Pancreas (tissue), 10 donors: ENCODE measurements around the gene PDZD2. TPM values are rescaled to one million over a fixed set of nuclear protein-coding genes. Genes with fewer than 3 reads are reported as not detected.

Source experiments
- ATAC-seq, 4 donors: fragments of 200-7000 bp; cut with Tn5 transposase; one replicate each; pipeline versions ENCODE4 v1.8.0 to v1.9.1; 2020; ENCODE audit warnings: mild to moderate bottlenecking in 4 of 4, moderate library complexity in 4 of 4
- DNase-seq, 6 donors: peaks; one replicate each; pipeline ENCODE4 v3.0.0-alpha.2; 2020
- FAIRE-seq: peaks from 2 replicates; lab custom pipeline; 2012; peaks lifted over from hg19 to GRCh38; lab: Jason Lieb, UNC
- H3K27ac ChIP-seq, 4 donors: fragments of 200-600 bp; sonication (generic); 1 replicate in 3 of 4; 2 replicates in 1 of 4; pipeline versions ENCODE4 v1.5.0 to v1.8.0; 2020
- H3K27me3 ChIP-seq, 4 donors: fragments of 200-600 bp; one replicate each; pipeline ENCODE4 v1.8.0; 2021
- H3K36me3 ChIP-seq, 3 donors: fragments of 200-600 bp; sonication (generic) in 1 of 3; one replicate each; pipeline versions ENCODE4 v1.5.0 to v1.8.0; 2020 to 2021
- H3K4me1 ChIP-seq, 3 donors: fragments of 200-600 bp; one replicate each; pipeline ENCODE4 v1.8.0; 2021
- H3K4me3 ChIP-seq, 4 donors: fragments of 200-600 bp; sonication (generic) in 2 of 4; one replicate each; pipeline versions ENCODE4 v1.5.0 to v1.8.0; 2020 to 2021
- H3K9me3 ChIP-seq, 4 donors: fragments of 200-600 bp; one replicate each; pipeline ENCODE4 v1.8.0; 2021
- WGBS, 2 donors: extraction: QIAGEN DNeasy Blood & Tissue Kit; methylation state at CpG; one replicate each; pipeline ENCODE4 v1.1.7; 2013; 5-methylcytosine and 5-hydroxymethylcytosine counted together
- intact Hi-C, 3 donors: fragments of 100-400 bp; cut with DNase I; formaldehyde crosslinking; loops; one replicate each; pipeline versions ENCODE4 v1.11.1 to v1.14.2; 2022
- polyA plus RNA-seq, 2 donors: library from polyadenylated mRNA; stranded (reverse); fragments of 200-250 nt; gene quantifications; one replicate each; pipeline ENCODE4 v1.2.3, GENCODE V29; 2013
- total RNA-seq, 6 donors: library from RNA; stranded (reverse); fragmentation: NEBNext Ultra II Directional in 4 of 6; extraction: Animal tissue kit (Norgen Biotek cat#: 25700) in 4 of 6; gene quantifications; one replicate each; pipeline versions ENCODE4 v1.2.1 to v1.2.4, GENCODE V29; 2021 to 2023
- TF ChIP-seq, protein P1 (sequence below), 4 donors: fragments of 200-600 bp; sonication (generic) in 3 of 4; IDR thresholded peaks; one replicate each; pipeline versions ENCODE4 v1.5.0 to v1.8.0; 2021; ENCODE audit warnings: antibody characterized with exemption in 4 of 4
- donor health status: healthy with polysubstance abuse.
- donor health status: DM: no; HTN: no; CAD: no; lungs with moderate emphysema.
- donor health status: DM: no; HTN: no; CAD: no.
- donor health status: control.
- donor health status: control.
- donor health status: Bipolar disorder and iron deficiency.
- donor health status: DM: yes; HTN: yes; CAD: no.
- donor health status: DM: no; HTN: no; CAD: no.
- donor health status: DM: no; HTN: no; CAD: no.
- donor health status: DM: yes; HTN: yes; CAD: no.

PDZD2 gene
- total and polyA plus RNA-seq, 8 donors, result 1.4 to 4.5 (median 3.3) TPM

- H3K4me1 ChIP-seq, result no peaks in the 10 kb centered on the region
- DNase-seq (no peak), FAIRE-seq (no peak), ATAC-seq (no peak)
- no peaks in the 10 kb centered on the region for H3K27me3 ChIP-seq
- H3K27ac ChIP-seq, result no peak overlapping the region
- H3K36me3 ChIP-seq, result no peaks in the 10 kb centered on the region
- 33 to 36% methylated on average over 1 of the region's 1 CpG for WGBS, 2 donors
- intact Hi-C loops, result no loop called here
- TF ChIP-seq, protein P1, sequence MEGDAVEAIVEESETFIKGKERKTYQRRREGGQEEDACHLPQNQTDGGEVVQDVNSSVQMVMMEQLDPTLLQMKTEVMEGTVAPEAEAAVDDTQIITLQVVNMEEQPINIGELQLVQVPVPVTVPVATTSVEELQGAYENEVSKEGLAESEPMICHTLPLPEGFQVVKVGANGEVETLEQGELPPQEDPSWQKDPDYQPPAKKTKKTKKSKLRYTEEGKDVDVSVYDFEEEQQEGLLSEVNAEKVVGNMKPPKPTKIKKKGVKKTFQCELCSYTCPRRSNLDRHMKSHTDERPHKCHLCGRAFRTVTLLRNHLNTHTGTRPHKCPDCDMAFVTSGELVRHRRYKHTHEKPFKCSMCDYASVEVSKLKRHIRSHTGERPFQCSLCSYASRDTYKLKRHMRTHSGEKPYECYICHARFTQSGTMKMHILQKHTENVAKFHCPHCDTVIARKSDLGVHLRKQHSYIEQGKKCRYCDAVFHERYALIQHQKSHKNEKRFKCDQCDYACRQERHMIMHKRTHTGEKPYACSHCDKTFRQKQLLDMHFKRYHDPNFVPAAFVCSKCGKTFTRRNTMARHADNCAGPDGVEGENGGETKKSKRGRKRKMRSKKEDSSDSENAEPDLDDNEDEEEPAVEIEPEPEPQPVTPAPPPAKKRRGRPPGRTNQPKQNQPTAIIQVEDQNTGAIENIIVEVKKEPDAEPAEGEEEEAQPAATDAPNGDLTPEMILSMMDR (IDR thresholded peaks at IDR 0.05), result no peak
- no peaks in the 10 kb centered on the region for H3K9me3 ChIP-seq
- no peak overlapping the region for H3K4me3 ChIP-seq
These were observed 102.6 kb downstream of the PDZD2 start for GRCh38 chr5:31741496-31741895.

GRCh38 chr5:31743678-31744077, 104.7 kb downstream of the PDZD2 start:
- Histone ChIP-seq H3K4me1 (no peaks in the 10 kb centered on the region), H3K4me3 (no peak overlapping the region), H3K36me3 (no peaks in the 10 kb centered on the region), H3K27me3 (no peaks in the 10 kb centered on the region), H3K9me3 (no peaks in the 10 kb centered on the region), H3K27ac (no peak overlapping the region)
- 54 to 65% methylated on average over 3 of the region's 3 CpGs for WGBS, 2 donors
- intact Hi-C loops, result no loop called here
- FAIRE-seq (no peak), DNase-seq (no peak), ATAC-seq (no peak)
- TF ChIP-seq, protein P1 (IDR thresholded peaks at IDR 0.05), result no peak

DNA sequence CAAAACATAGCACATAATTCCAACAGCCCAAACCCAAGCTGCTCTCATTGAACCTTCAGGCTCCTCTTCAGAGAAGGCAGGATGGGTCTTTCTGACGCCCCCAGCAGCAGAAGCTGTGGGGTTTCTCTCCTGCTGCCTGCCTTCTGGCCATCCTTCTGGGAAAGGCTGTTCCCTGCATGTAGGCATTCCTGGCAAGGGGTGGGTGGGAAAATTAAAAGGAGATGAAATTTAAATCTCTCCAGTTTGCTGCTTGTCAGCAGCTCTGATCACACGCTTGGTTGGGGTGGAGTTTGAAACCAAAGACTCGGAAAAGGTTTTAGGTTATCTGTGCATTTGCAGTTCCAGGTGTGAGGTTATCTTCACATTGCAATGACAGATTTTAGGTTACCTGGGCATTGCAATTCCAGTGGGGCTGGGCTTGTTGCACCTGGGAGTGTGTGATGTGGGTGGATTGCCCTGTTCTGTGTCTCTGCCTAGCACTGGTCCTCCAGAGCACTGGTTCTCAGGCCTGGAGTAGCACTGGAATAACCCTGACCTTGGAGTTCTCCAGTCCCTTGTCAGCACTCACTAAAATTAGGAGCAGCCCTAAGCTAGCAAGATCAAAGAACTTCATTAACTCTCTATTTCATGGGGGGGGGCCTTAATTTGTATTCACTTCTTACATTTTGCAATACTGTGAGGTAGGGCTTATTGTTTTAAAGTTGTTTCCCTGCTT, 109.7 kb downstream of the PDZD2 start:
- Histone ChIP-seq H3K27me3 (no peaks in the 10 kb centered on the region), H3K27ac (no peak overlapping the region), H3K4me1 (no peaks in the 10 kb centered on the region), H3K9me3 (no peaks in the 10 kb centered on the region), H3K4me3 (no peak overlapping the region), H3K36me3 (no peaks in the 10 kb centered on the region)
- DNase-seq (no peak), ATAC-seq (no peak), FAIRE-seq (no peak)
- intact Hi-C loops, result no loop called here
- 44 to 52% methylated on average over 3 of the region's 3 CpGs for WGBS, 2 donors
- TF ChIP-seq, protein P1 (IDR thresholded peaks at IDR 0.05), result no peak

GRCh38 chr5:31750215-31750614, 111.3 kb downstream of the PDZD2 start:
- H3K27ac ChIP-seq, result no peak overlapping the region
- intact Hi-C loops, result no loop called here
- no peaks in the 10 kb centered on the region for H3K9me3 ChIP-seq
- DNase-seq (no peak), ATAC-seq (peak in 2 of 4 donors; percentile 55 to 66), FAIRE-seq (no peak)
- H3K36me3 ChIP-seq, result no peaks in the 10 kb centered on the region
- H3K4me1 ChIP-seq, result no peaks in the 10 kb centered on the region
- WGBS, 2 donors, result 73% methylated on average over 12 of the region's 12 CpGs
- no peak overlapping the region for H3K4me3 ChIP-seq
- no peaks in the 10 kb centered on the region for H3K27me3 ChIP-seq
- TF ChIP-seq, protein P1 (IDR thresholded peaks at IDR 0.05), result no peak

DNA sequence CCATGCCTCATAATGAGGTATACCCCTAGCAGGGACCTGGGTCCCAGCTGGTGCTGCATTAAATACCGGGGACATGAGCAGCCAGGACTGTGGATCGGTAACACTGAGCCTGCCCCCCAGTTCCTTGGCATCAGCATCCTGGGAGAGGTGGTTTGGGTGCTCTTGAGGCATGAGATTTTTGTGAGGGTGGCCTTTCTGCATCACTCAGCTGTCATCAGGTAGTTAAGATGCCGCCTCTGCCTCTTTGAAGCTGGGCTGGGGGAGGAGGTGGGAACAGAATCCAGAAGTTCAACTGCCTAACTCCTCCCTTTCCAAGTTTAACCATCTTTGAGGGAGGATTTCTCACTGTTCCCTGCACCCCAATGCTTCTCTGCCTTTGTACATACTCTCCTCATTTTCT, 112.7 kb downstream of the PDZD2 start:
- no peak for FAIRE-seq

More for the DNA sequence above, 112.7 kb downstream of the PDZD2 start:
- no peaks in the 10 kb centered on the region for H3K27me3 ChIP-seq
- DNase-seq (no peak), ATAC-seq (no peak)
- H3K9me3 ChIP-seq, result no peaks in the 10 kb centered on the region
- intact Hi-C loops, result no loop called here
- H3K36me3 ChIP-seq, result no peaks in the 10 kb centered on the region
- TF ChIP-seq, protein P1 (IDR thresholded peaks at IDR 0.05), result no peak
- WGBS, 2 donors, result 44 to 75% methylated on average over 3 of the region's 3 CpGs
- no peak overlapping the region for H3K27ac ChIP-seq
- H3K4me1 ChIP-seq, result no peaks in the 10 kb centered on the region
- no peak overlapping the region for H3K4me3 ChIP-seq
